ENCODE data around the gene MCUB.

MCUB gene

DNA sequence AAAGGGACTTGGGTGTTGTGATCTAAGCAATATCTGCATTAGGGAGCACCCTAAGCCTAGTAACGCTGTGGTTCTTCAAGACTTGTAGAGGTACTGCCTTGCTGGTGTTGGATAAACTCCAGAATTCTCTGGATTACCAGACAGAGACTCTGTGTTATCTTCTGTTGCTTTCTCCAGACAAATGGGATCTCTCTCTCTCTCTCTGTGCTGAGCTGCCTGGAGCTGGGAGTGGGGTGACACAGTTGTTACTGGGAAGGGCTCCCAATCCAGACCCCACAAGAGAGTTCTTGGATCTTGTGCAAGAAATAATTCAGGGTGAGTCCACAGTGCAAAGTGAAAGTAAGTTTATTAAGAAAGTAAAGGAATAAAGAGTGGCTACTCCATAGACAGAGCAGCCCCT, 48.8 kb downstream of the MCUB start:
- TF ChIP-seq CTCF (IDR thresholded peaks at IDR 0.05; ENCODE audit: low read depth, low read length, missing control alignments), result no peak
- no peak for DNase-seq (ENCODE audit: low read depth)
- in situ Hi-C loops (cut with HindIII; ENCODE audit: low sequenced_read_pairs), result no loop called here
- H3K4me3 ChIP-seq (ENCODE audit: low read depth, low read length), result no peak overlapping the region

DNA sequence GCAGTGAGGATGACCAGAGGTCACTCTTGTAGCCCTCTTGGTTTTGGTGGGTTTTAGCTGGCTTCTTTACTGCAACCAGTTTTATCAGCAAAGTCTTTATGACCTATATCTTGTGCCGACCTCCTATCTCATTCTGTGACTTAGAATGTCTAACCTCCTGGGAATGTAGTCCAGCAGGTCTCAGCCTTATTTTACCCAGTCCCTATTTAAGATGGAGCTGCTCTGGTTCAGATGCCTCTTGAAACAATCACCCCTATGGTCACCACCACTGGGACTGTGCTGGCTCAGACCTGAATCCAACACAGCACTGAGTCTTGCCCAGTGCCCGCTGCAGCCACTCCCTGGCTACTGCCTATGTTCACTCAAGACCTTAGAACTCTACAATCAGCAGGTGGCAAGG, 49.4 kb downstream of the MCUB start:
- H3K4me3 ChIP-seq (ENCODE audit: low read depth, low read length), result no peak overlapping the region
- no peak for TF ChIP-seq CTCF (IDR thresholded peaks at IDR 0.05; ENCODE audit: low read depth, low read length, missing control alignments)
- in situ Hi-C loops (cut with HindIII; ENCODE audit: low sequenced_read_pairs), result no loop called here
- no peak for DNase-seq (ENCODE audit: low read depth)

DNA sequence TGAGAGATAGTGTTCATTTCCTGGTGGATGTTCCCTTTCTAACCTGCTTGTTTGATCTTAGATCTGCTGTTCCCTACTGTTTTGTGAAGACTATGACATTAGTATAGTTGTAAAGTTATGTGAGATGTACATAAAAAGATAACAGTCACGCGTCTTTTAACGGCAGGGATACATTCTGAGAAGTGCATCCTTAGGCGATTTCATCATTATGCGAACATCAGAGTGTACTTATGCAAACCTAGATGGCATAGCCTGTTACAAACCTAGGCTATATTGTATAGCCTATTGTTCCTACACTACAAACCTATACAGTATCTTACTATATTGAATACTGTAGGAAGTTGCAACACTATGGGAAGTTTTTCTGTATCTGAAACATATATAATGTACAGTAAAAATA, 50.4 kb downstream of the MCUB start:
- no peak for TF ChIP-seq CTCF (IDR thresholded peaks at IDR 0.05; ENCODE audit: low read depth, low read length, missing control alignments)
- in situ Hi-C loops (cut with HindIII; ENCODE audit: low sequenced_read_pairs), result no loop called here
- DNase-seq (ENCODE audit: low read depth), result no peak

GRCh38 chr4:109611045-109611646, 51.1 kb downstream of the MCUB start:
- DNase-seq (ENCODE audit: low read depth), result no peak
- TF ChIP-seq CTCF (IDR thresholded peaks at IDR 0.05; ENCODE audit: low read depth, low read length, missing control alignments), result no peak
- no peak overlapping the region for H3K4me3 ChIP-seq (ENCODE audit: low read depth, low read length)
- in situ Hi-C loops (cut with HindIII; ENCODE audit: low sequenced_read_pairs), result no loop called here

More for the DNA sequence above, 50.4 kb downstream of the MCUB start:
- H3K4me3 ChIP-seq (ENCODE audit: low read depth, low read length), result no peak overlapping the region

DNA sequence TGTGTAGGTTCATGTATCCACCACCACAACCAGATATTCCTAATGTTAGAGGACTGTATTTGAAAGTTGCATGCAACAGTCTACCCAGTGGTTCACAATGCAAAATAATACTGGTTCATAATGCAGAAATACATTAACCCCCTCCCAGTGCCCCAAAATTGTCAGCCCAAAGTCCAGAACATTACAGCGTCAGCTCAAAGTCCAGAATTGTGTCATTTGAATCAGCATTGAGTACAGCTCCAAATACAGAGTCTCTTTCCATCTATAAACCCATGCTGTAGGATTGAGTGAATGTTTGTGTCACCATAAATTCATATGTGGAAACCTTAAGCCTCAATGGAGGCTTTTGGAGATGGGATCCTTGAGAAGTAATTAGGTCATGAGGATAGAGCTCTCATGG, 54.0 kb downstream of the MCUB start:
- no peak for TF ChIP-seq CTCF (IDR thresholded peaks at IDR 0.05; ENCODE audit: low read depth, low read length, missing control alignments)
- DNase-seq (ENCODE audit: low read depth), result no peak
- in situ Hi-C loops (cut with HindIII; ENCODE audit: low sequenced_read_pairs), result no loop called here
- no peak overlapping the region for H3K4me3 ChIP-seq (ENCODE audit: low read depth, low read length)

GRCh38 chr4:109614466-109614865, 54.4 kb downstream of the MCUB start:
- TF ChIP-seq CTCF (IDR thresholded peaks at IDR 0.05; ENCODE audit: low read depth, low read length, missing control alignments), result no peak
- H3K4me3 ChIP-seq (ENCODE audit: low read depth, low read length), result no peak overlapping the region
- no peak for DNase-seq (ENCODE audit: low read depth)
- in situ Hi-C loops (cut with HindIII; ENCODE audit: low sequenced_read_pairs), result no loop called here

Data from astrocyte of the cerebellum (primary cell).